AG08395 (cell line): ENCODE results near the gene BCKDK.
A peak's percentile ranks its signal among the peaks of the same experiment; 100 is the strongest.
"Not testable (repeated sequence)": the region's sequence is repeated elsewhere in the genome, so short reads cannot be mapped to it uniquely, and the experiment has no call there.

Experiments
- DNase-seq: peaks from one replicate; pipeline ENCODE4 v3.0.0; 2012; ENCODE audit warnings: mixed read lengths, low spot score

Gene BCKDK

GRCh38 chr16:31142109-31143010 lies 34.2 kb downstream of the BCKDK start:
- peak; percentile 100 for DNase-seq

DNA sequence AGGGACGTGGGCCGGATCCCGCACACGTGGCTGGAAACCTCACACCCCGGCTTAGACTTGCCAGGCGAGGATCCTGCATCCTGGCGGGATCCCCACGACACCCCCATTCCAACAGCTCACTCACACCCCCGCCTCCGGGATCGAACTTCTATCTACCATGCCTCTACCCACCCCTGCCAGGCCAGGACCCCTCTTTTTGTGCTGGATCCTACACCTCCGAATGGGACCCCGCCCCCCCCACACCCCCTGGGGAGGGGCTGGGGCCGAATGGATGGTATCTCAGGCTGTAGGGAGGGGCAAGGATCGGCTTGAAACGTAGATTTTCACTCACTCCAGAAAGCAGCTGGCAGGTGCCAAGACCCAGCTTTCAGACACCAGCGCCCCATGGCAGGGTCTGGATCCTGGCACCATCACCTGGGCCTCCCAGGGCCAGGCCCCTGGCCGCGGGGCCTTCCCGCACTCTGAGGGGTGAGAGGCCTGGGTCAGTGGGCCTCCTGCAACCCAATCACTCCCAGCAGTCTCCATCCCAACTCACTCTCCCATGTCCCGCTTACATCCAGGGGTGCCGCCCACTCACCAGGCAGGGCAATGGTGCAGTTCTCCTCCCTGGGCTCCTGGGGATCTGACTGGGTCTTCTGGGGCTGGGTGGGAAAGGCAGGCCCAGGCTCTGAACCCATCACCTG lies 35.0 kb downstream of the BCKDK start:
- no peak for DNase-seq

DNA sequence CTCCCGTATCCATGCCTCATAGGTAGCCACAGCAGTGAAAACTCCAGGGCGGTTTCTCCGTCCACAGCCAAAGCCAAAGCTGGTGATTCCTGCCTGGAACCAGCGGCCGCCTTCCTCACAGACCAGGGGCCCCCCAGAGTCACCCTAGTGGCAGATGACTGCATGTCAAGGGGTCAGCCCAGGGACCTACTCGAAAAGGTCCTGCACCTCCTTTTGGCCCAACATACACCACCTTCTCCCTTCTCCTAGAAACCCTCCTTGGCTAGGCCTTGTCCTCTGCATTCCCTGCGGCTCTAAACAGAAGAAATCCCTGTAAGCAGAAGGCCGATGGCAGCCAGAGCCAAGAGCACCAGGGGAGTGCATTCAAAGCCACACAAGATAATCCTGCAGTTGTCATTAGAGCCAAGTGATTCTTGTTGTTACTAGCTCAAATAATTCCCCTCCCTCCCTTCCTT lies 35.5 kb downstream of the BCKDK start:
- DNase-seq: no peak

DNA sequence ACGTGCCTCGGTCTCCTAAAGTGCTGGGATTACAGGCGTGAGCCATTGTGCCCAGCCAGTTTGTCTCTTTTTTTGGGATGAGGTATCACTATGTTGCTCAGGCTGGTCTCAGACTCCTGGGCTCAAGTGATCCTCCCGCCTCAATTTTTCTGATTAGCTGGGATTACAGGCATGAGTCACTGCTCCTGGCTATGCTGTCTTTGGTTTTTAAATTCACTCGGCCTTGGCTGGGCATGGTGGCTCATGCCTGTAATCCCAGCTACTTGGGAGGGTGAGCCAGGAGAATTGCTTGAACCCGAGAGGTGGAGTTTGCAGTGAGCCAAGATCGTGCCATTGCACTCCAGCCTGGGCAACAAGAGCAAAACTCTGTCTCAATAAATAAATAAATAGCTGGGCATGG lies 36.2 kb downstream of the BCKDK start:
- not testable (repeated sequence) for DNase-seq

- DNase-seq: no peak
These were observed 37.3 kb downstream of the BCKDK start for GRCh38 chr16:31145398-31145990.

- DNase-seq: no peak
These were observed 39.4 kb downstream of the BCKDK start for GRCh38 chr16:31147574-31147973.

- DNase-seq: no peak
These were observed 40.1 kb downstream of the BCKDK start for GRCh38 chr16:31148281-31148728.

DNA sequence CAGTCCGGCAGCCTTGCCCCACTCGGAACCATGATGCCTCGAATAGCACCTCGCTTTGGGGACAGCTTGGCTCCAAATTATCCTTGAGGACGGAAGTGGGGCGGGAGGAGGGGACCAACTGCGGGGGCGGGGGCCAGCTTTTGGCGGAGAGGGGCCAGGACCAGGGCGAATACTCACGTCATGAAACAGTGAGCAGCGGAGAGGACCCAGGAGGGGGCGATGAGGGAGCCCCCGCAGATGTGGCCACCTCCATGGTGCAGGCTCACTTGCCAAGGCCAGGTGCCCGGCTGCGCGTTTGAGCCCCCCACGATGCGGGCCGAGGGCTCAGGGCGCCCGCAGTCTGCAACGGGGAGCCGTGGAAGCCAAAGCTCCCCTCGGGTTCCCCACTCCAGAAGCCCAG lies 40.7 kb downstream of the BCKDK start:
- DNase-seq: no peak

- DNase-seq: no peak
These were observed 41.1 kb downstream of the BCKDK start for GRCh38 chr16:31149332-31149731.

DNA sequence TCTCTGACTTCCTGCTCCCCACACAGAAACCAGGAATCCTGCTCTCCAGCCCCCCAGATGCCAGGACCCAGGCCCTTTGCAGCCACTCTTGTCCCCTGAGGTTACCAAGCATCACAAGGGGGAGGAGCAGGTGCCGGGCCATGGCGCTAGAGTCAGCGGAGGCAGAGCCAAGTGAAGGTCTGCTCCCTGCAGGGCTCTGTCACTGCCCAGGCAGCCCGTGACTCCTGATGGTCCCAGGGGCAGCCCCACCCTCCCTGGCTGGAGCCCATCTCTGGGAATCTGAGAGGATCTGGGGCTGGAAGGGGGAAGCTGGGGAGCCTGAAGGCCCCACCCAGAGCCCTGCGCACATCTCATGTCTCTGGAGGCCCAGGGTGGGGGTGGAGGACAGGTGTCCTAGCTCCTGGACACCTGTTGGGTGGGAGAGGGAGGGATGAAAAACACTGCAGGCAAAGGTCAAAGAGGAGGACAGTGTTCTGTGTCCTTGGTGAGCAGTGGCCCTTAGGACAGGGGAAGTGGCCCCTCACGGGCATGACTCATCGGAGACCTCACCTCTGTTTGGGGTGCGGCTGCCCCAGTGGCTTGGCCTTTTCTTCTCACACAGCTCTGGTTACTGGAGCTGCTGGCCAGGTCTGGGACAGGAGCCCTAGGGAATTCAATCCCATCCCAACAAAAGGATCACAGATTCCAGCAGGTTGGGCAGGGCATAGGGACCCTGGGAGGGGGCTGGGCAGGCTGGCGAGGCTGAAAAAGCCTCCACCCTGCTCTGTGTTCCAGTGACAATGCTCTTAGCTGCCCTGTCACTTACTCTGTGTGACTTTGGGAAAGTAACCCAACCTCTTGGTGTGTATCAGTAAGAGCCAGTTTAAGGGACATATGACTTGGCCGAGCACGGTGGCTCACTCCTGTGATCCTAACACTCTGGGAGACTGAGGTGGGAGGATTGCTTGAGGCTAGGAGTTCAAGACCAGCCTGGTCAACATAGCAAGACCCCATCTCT lies 42.0 kb downstream of the BCKDK start, which contains the start of gene PRSS36:
Gene PRSS36, minus strand, starts transcription at position 173 of the 997 bp plus-strand sequence. Its CDS starts 31 bp downstream, at position 142.
- no peak for DNase-seq

DNA sequence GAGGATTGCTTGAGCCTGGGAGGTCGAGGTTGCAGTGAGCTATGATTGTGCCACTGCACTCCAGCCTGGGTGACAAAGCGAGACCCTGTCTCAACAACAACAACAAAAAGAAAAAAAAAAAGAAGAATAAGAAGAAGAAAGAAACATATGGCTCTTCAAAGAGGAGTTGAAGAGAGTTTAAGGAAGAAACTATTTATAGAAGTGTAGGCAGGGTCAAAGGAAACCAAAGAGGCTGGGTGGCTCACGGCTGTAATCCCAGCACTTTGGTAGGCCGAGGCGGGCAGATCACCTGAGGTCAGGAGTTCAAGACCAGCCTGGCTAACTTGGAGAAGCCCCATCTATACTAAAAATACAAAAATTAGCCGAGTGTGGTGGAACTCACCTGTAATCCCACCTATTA lies 42.8 kb downstream of the BCKDK start:
- not testable (repeated sequence) for DNase-seq

DNA sequence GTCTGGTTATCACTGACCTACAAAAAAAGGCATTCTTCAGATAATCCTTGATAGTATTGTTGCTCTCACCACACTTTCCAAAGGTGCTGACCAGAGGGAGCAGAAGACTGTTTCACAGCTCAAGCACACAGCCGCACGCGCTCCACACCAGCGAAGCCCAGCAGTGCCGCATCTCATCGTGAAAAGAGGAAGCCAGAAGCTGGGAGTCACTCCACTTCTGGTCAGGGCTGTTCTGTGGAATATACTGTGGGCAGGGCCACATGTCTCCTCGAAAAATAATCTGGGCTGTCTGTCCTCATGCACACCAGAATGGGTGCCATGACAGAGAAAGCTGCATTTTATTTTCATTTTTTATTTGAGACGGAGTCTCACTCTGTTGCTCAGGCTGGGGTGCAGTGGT lies 49.0 kb downstream of the BCKDK start:
- DNase-seq: no peak
